Right lobe of liver (tissue), 6 donors: ENCODE data around the gene PTCD1. TPM values are rescaled to one million over a fixed set of nuclear protein-coding genes. Genes with fewer than 3 reads are reported as not detected.

Source experiments
- ATAC-seq, 4 donors: fragments of 200-7000 bp; cut with Tn5 transposase; one replicate each; pipeline ENCODE4 v1.9.1; 2020; ENCODE audit warnings: mild to moderate bottlenecking in 4 of 4, moderate library complexity in 4 of 4
- DNase-seq, 3 donors: peaks; one replicate each; pipeline ENCODE4 v3.0.0-alpha.2; 2020
- H3K27ac ChIP-seq, 3 donors: fragments of 200-600 bp; one replicate each; pipeline ENCODE4 v1.8.0; 2022
- H3K27me3 ChIP-seq, 2 donors: fragments of 200-600 bp; one replicate each; pipeline ENCODE4 v1.8.0; 2022
- H3K36me3 ChIP-seq, 4 donors: fragments of 200-600 bp; sonication (generic) in 1 of 4; one replicate each; pipeline versions ENCODE4 v1.5.1 to v1.8.0; 2017 to 2022; ENCODE audit warnings: control low read depth in 1 of 4
- H3K4me1 ChIP-seq, 4 donors: fragments of 200-600 bp; sonication (generic) in 1 of 4; one replicate each; pipeline versions ENCODE4 v1.5.1 to v1.8.0; 2017 to 2022; ENCODE audit warnings: control low read depth in 1 of 4
- H3K4me3 ChIP-seq, 3 donors: fragments of 200-600 bp; one replicate each; pipeline ENCODE4 v1.8.0; 2022
- H3K9me3 ChIP-seq, 4 donors: fragments of 200-600 bp; sonication (generic) in 1 of 4; one replicate each; pipeline versions ENCODE4 v1.5.1 to v1.8.0; 2017 to 2022; ENCODE audit warnings: control low read depth in 1 of 4
- CTCF ChIP-seq, 4 donors: fragments of 200-600 bp in 3 of 4; fragments of 450-650 bp in 1 of 4; IDR thresholded peaks; one replicate each; pipeline versions ENCODE4 v1.5.1 to v1.8.0; 2016 to 2022; ENCODE audit warnings: antibody characterized with exemption in 4 of 4, mild to moderate bottlenecking in 2 of 4
- POLR2A ChIP-seq: fragments of 450-650 bp; IDR thresholded peaks from one replicate; pipeline ENCODE4 v1.6.1; 2017; ENCODE audit warnings: antibody characterized with exemption, mild to moderate bottlenecking
- WGBS: methylation state at CpG from one replicate; pipeline ENCODE4 v1.1.6; 2018; ENCODE audit warnings: low coverage, low lambda C conversion rate; ENCODE audit not compliant: insufficient coverage; ENCODE audit errors: missing lambda C conversion rate; 5-methylcytosine and 5-hydroxymethylcytosine counted together
- intact Hi-C, 2 donors: fragments of 100-400 bp; cut with DNase I; formaldehyde crosslinking; loops; one replicate each; pipeline versions ENCODE4 v1.11.2 to v1.14.1; 2022
- total RNA-seq, 6 experiments: library from RNA; depleted of rRNA in 2 of 6; stranded (reverse); fragments of >200 nt in 2 of 6; fragmentation: NEBNext Ultra II Directional in 3 of 6; extraction: Animal tissue kit (Norgen Biotek cat#: 25700) in 3 of 6; gene quantifications; one replicate each; pipeline versions ENCODE4 v1.1.0 to v1.2.4, GENCODE V29; 2016 to 2023
- donor health status: DM: no; HTN: yes; CAD: no.
- donor health status: DM: no; HTN: no; CAD: no.
- donor health status: DM: no; HTN: no; CAD: no.
- donor health status: DM: no; HTN: yes; CAD: no.
- donor health status: DM: no; HTN: yes; CAD: no.

PTCD1 gene
- total RNA-seq, 6 experiments from 2014 or later = 2.4 to 5.3 (median 2.8) TPM

GRCh38 chr7:99455874-99456273 is 17.3 kb upstream of the PTCD1 start:
- Histone ChIP-seq H3K4me3 (no peak overlapping the region), H3K4me1 (no peaks in the 10 kb centered on the region), H3K27me3 (no peaks in the 10 kb centered on the region), H3K36me3 (peaks cover 0 to 54% (median 18%) of the 10 kb centered on the region in 4 donors), H3K9me3 (no peaks in the 10 kb centered on the region), H3K27ac (no peak overlapping the region)
- TF ChIP-seq CTCF (IDR thresholded peaks at IDR 0.05) (no peak), POLR2A (no peak)
- intact Hi-C loops = no loop called here
- WGBS = 97% methylated on average over 4 of the region's 9 CpGs
- ATAC-seq = no peak
- DNase-seq = no peak

- H3K36me3 ChIP-seq = peaks cover 0 to 57% (median 7%) of the 10 kb centered on the region in 4 donors
- H3K4me3 ChIP-seq = no peak overlapping the region
- DNase-seq (no peak), ATAC-seq (peak in 1 of 4 donors; percentile 10)
- no peaks in the 10 kb centered on the region for H3K9me3 ChIP-seq
- no peak overlapping the region for H3K27ac ChIP-seq
- 95% methylated on average over 3 of the region's 11 CpGs for WGBS
- intact Hi-C loops = no loop called here
- no peaks in the 10 kb centered on the region for H3K4me1 ChIP-seq
- H3K27me3 ChIP-seq = no peaks in the 10 kb centered on the region
- TF ChIP-seq POLR2A = no peak
- TF ChIP-seq CTCF (IDR thresholded peaks at IDR 0.05) = no peak
Measured at GRCh38 chr7:99453105-99453504, 14.5 kb upstream of the PTCD1 start.

- intact Hi-C loops = no loop called here
- DNase-seq = no peak
Measured at GRCh38 chr7:99452541-99452940, 13.9 kb upstream of the PTCD1 start.

GRCh38 chr7:99451936-99452335 is 13.3 kb upstream of the PTCD1 start:
- intact Hi-C loops = no loop called here
- Histone ChIP-seq H3K4me1 (no peaks in the 10 kb centered on the region), H3K4me3 (no peak overlapping the region), H3K27ac (no peak overlapping the region), H3K36me3 (peaks cover 0 to 50% (median 5%) of the 10 kb centered on the region in 4 donors), H3K27me3 (no peaks in the 10 kb centered on the region), H3K9me3 (no peaks in the 10 kb centered on the region)
- WGBS = no CpG with 5 or more reads among the region's 8 CpGs
- ATAC-seq (no peak), DNase-seq (no peak)
- TF ChIP-seq POLR2A (no peak), CTCF (IDR thresholded peaks at IDR 0.05) (no peak)

More at GRCh38 chr7:99452541-99452940, 13.9 kb upstream of the PTCD1 start:
- TF ChIP-seq CTCF (IDR thresholded peaks at IDR 0.05) (no peak), POLR2A (no peak)
- H3K4me3 ChIP-seq = no peak overlapping the region
- ATAC-seq = no peak
- 100% methylated on average over 1 of the region's 13 CpGs for WGBS
- no peaks in the 10 kb centered on the region for H3K4me1 ChIP-seq
- H3K36me3 ChIP-seq = peaks cover 0 to 56% (median 6%) of the 10 kb centered on the region in 4 donors
- H3K27me3 ChIP-seq = no peaks in the 10 kb centered on the region
- H3K27ac ChIP-seq = no peak overlapping the region
- H3K9me3 ChIP-seq = no peaks in the 10 kb centered on the region

- intact Hi-C loops = no loop called here
- WGBS = 75% methylated on average over 1 of the region's 5 CpGs
- no peaks in the 10 kb centered on the region for H3K27me3 ChIP-seq
Measured at GRCh38 chr7:99449326-99449725, 10.7 kb upstream of the PTCD1 start.

More at GRCh38 chr7:99449326-99449725, 10.7 kb upstream of the PTCD1 start:
- H3K36me3 ChIP-seq = peaks cover 0 to 59% (median 7%) of the 10 kb centered on the region in 4 donors
- ATAC-seq (no peak), DNase-seq (no peak)
- H3K9me3 ChIP-seq = no peaks in the 10 kb centered on the region
- H3K4me3 ChIP-seq = no peak overlapping the region
- no peak for TF ChIP-seq POLR2A
- TF ChIP-seq CTCF (IDR thresholded peaks at IDR 0.05) = no peak
- no peak overlapping the region for H3K27ac ChIP-seq
- H3K4me1 ChIP-seq = no peaks in the 10 kb centered on the region
